ENCODE measurements around the gene CCR4.

CCR4 gene

GRCh38 chr3:32996048-32996754, 44.8 kb downstream of the CCR4 start:
- POLR2A ChIA-PET = no interaction called here
- no peak for DNase-seq (ENCODE audit: extremely low spot score)
- CTCF ChIA-PET = no interaction called here

GRCh38 chr3:32996755-32997091, 45.3 kb downstream of the CCR4 start:
- no peak for TF ChIP-seq NFRKB (IDR thresholded peaks at IDR 0.05)
- no peak for TF ChIP-seq FOXM1 (IDR thresholded peaks at IDR 0.05; ENCODE audit: borderline replicate concordance)
- POLR2A ChIA-PET = no interaction called here
- no peak for DNase-seq (ENCODE audit: extremely low spot score)
- CTCF ChIA-PET = no interaction called here

More at GRCh38 chr3:32996048-32996754, 44.8 kb downstream of the CCR4 start:
- no peak for TF ChIP-seq ZNF384 (IDR thresholded peaks at IDR 0.05)
- TF ChIP-seq ELF4 (IDR thresholded peaks at IDR 0.05) = no peak
- TF ChIP-seq HDGF (IDR thresholded peaks at IDR 0.05; ENCODE audit: borderline replicate concordance) = no peak
- no peak for TF ChIP-seq L3MBTL2 (conservative IDR thresholded peaks at IDR 0.05)
- no peak for TF ChIP-seq SP1 (IDR thresholded peaks at IDR 0.05)
- no peak for TF ChIP-seq NFRKB (IDR thresholded peaks at IDR 0.05)
- TF ChIP-seq FOXM1 (IDR thresholded peaks at IDR 0.05; ENCODE audit: borderline replicate concordance) = no peak
- TF ChIP-seq FOXA1 (IDR thresholded peaks at IDR 0.05) = no peak
- no peak for TF ChIP-seq LEF1 (IDR thresholded peaks at IDR 0.05; ENCODE audit: borderline replicate concordance)
- no peak for TF ChIP-seq ARNT (IDR thresholded peaks at IDR 0.05)
- TF ChIP-seq TARDBP (IDR thresholded peaks at IDR 0.05) = no peak
- TF ChIP-seq BHLHE40 (IDR thresholded peaks at IDR 0.05; ENCODE audit: borderline replicate concordance) = no peak

GRCh38 chr3:32998631-32999451, 47.4 kb downstream of the CCR4 start:
- POLR2A ChIA-PET = no interaction called here
- CTCF ChIA-PET = no interaction called here
- no peak for TF ChIP-seq ARNT (IDR thresholded peaks at IDR 0.05)
- no peak for TF ChIP-seq FOXM1 (IDR thresholded peaks at IDR 0.05; ENCODE audit: borderline replicate concordance)
- no peak for TF ChIP-seq SUZ12 (IDR thresholded peaks at IDR 0.05)
- no peak for TF ChIP-seq NFRKB (IDR thresholded peaks at IDR 0.05)
- no peak for TF ChIP-seq ELF4 (IDR thresholded peaks at IDR 0.05)
- TF ChIP-seq FOXK2 (IDR thresholded peaks at IDR 0.05) = no peak
- TF ChIP-seq LEF1 (IDR thresholded peaks at IDR 0.05; ENCODE audit: borderline replicate concordance) = no peak
- TF ChIP-seq CTBP1 (IDR thresholded peaks at IDR 0.05; ENCODE audit: borderline replicate concordance) = no peak
- no peak for DNase-seq (ENCODE audit: extremely low spot score)

- CTCF ChIA-PET = interaction anchor here (1.0 kb wide), 1 partner anchor 74 kb away, joined by 3 read pairs; no protein-coding TSS in a partner anchor
- no peak for DNase-seq (ENCODE audit: extremely low spot score)
- POLR2A ChIA-PET = no interaction called here
- TF ChIP-seq BHLHE40 (IDR thresholded peaks at IDR 0.05; ENCODE audit: borderline replicate concordance) (no peak), NFRKB (IDR thresholded peaks at IDR 0.05) (no peak), FOXK2 (IDR thresholded peaks at IDR 0.05) (no peak), PKNOX1 (IDR thresholded peaks at IDR 0.05) (peak; percentile 60; the same call in 1 of the 2 replicates), LEF1 (IDR thresholded peaks at IDR 0.05; ENCODE audit: borderline replicate concordance) (no peak)
These were observed 49.4 kb downstream of the CCR4 start for GRCh38 chr3:33000691-33001385.

- no peak for DNase-seq (ENCODE audit: extremely low spot score)
- CTCF ChIA-PET = no interaction called here
These were observed 50.4 kb downstream of the CCR4 start for GRCh38 chr3:33001889-33002288.

GRCh38 chr3:33003308-33003707, 51.9 kb downstream of the CCR4 start:
- DNase-seq (ENCODE audit: extremely low spot score) = no peak
- ChIA-PET CTCF (no interaction called here), POLR2A (no interaction called here)
- TF ChIP-seq ZNF384 (IDR thresholded peaks at IDR 0.05) (no peak), SP1 (IDR thresholded peaks at IDR 0.05) (no peak), CTBP1 (IDR thresholded peaks at IDR 0.05; ENCODE audit: borderline replicate concordance) (no peak), TARDBP (IDR thresholded peaks at IDR 0.05) (no peak), L3MBTL2 (conservative IDR thresholded peaks at IDR 0.05) (no peak), FOXK2 (IDR thresholded peaks at IDR 0.05) (no peak)

More at GRCh38 chr3:33001889-33002288, 50.4 kb downstream of the CCR4 start:
- TF ChIP-seq PKNOX1 (IDR thresholded peaks at IDR 0.05) (no peak), SP1 (IDR thresholded peaks at IDR 0.05) (no peak), FOXM1 (IDR thresholded peaks at IDR 0.05; ENCODE audit: borderline replicate concordance) (no peak), CTBP1 (IDR thresholded peaks at IDR 0.05; ENCODE audit: borderline replicate concordance) (no peak)
- POLR2A ChIA-PET = no interaction called here

- no peak for DNase-seq (ENCODE audit: extremely low spot score)
- CTCF ChIA-PET = interaction anchor here (1.3 kb wide), 1 partner anchor 57 kb away, joined by 3 read pairs; no protein-coding TSS in a partner anchor
- POLR2A ChIA-PET = no interaction called here
- TF ChIP-seq LEF1 (IDR thresholded peaks at IDR 0.05; ENCODE audit: borderline replicate concordance) (no peak), FOXK2 (IDR thresholded peaks at IDR 0.05) (no peak), NFRKB (IDR thresholded peaks at IDR 0.05) (no peak), BHLHE40 (IDR thresholded peaks at IDR 0.05; ENCODE audit: borderline replicate concordance) (no peak), ELF4 (IDR thresholded peaks at IDR 0.05) (no peak), HDGF (IDR thresholded peaks at IDR 0.05; ENCODE audit: borderline replicate concordance) (no peak), ZNF384 (IDR thresholded peaks at IDR 0.05) (no peak), CTBP1 (IDR thresholded peaks at IDR 0.05; ENCODE audit: borderline replicate concordance) (no peak), SUZ12 (IDR thresholded peaks at IDR 0.05) (no peak), FOXA1 (IDR thresholded peaks at IDR 0.05) (no peak), FOXM1 (IDR thresholded peaks at IDR 0.05; ENCODE audit: borderline replicate concordance) (no peak), ARNT (IDR thresholded peaks at IDR 0.05) (no peak), PKNOX1 (IDR thresholded peaks at IDR 0.05) (no peak), L3MBTL2 (conservative IDR thresholded peaks at IDR 0.05) (no peak), SP1 (IDR thresholded peaks at IDR 0.05) (no peak), TARDBP (IDR thresholded peaks at IDR 0.05) (no peak)
These were observed 52.8 kb downstream of the CCR4 start for GRCh38 chr3:33004205-33004604.
